ENCODE data around the gene AQP12A. TPM values are rescaled to one million over a fixed set of nuclear protein-coding genes. Genes with fewer than 3 reads are reported as not detected.

Gene AQP12A
- total and polyA plus RNA-seq, 10 of the 15 experiments (the other 5 are each of a cell fraction or from before 2014, with no cell fraction given) = not detected

DNA sequence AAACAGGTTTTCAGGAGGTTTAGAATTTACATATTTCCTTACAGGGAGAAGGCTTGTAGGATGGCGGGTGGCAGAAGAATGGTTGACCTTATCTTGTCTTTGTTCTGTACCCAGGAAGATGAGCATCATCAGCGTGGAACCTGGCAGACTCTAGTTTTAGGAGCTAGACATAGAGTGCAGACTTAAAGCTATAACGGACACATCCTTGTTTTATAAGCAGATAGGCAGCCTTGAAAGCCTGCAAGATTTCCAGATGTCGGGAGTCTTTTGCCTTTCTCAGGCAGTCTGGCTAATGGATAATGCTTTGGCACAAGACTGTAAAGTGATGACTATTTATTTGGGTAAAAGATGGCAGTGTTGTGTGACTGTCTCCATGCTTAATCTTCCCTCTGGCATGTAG, 20.7 kb upstream of the AQP12A start:
- Histone ChIP-seq H3K4me3 (no peak overlapping the region), H3K79me2 (ENCODE audit: control insufficient read depth, insufficient read depth, low read length) (no peaks in the 10 kb centered on the region), H3K27ac (ENCODE audit: control insufficient read depth, insufficient read depth) (no peak overlapping the region), H3K9me3 (replicated peaks; ENCODE audit: control insufficient read depth, insufficient read depth, low read length) (no peaks in the 10 kb centered on the region; the same call in 2 of the 3 replicates), H3K27me3 (replicated peaks in 1 of 2; ENCODE audit: control insufficient read depth in 2 of 2, insufficient read depth in 2 of 2, low read length in 1 of 2) (no peaks in the 10 kb centered on the region; a peak in 2 of 4 replicates), H3K4me2 (ENCODE audit: control insufficient read depth, insufficient read depth) (no peak overlapping the region), H3K9ac (ENCODE audit: control insufficient read depth, insufficient read depth, low read length) (no peak overlapping the region), H4K20me1 (ENCODE audit: control insufficient read depth, insufficient read depth) (no peaks in the 10 kb centered on the region), H2AFZ (ENCODE audit: control insufficient read depth, low read depth, low read length) (no peak overlapping the region), H3K4me1 (ENCODE audit: control insufficient read depth, insufficient read depth, low read length) (no peaks in the 10 kb centered on the region), H3K36me3 (ENCODE audit: control insufficient read depth in 2 of 2, insufficient read depth in 2 of 2, low read length in 1 of 2) (no peaks in the 10 kb centered on the region)
- in situ Hi-C loops (cut with MboI) (no loop called here), intact Hi-C loops (cut with micrococcal nuclease; ENCODE audit: unreplicated experiment) (no loop called here)
- RAD21 ChIA-PET (ENCODE audit: unreplicated experiment) = interaction anchor here (1.2 kb wide), 1 partner anchor 157 kb away, joined by 3 read pairs; no protein-coding TSS in a partner anchor
- no peak for FAIRE-seq
- SMC1A ChIA-PET (ENCODE audit: uncharacterized antibody, unreplicated experiment) = no interaction called here
- TF ChIP-seq, protein P1, sequence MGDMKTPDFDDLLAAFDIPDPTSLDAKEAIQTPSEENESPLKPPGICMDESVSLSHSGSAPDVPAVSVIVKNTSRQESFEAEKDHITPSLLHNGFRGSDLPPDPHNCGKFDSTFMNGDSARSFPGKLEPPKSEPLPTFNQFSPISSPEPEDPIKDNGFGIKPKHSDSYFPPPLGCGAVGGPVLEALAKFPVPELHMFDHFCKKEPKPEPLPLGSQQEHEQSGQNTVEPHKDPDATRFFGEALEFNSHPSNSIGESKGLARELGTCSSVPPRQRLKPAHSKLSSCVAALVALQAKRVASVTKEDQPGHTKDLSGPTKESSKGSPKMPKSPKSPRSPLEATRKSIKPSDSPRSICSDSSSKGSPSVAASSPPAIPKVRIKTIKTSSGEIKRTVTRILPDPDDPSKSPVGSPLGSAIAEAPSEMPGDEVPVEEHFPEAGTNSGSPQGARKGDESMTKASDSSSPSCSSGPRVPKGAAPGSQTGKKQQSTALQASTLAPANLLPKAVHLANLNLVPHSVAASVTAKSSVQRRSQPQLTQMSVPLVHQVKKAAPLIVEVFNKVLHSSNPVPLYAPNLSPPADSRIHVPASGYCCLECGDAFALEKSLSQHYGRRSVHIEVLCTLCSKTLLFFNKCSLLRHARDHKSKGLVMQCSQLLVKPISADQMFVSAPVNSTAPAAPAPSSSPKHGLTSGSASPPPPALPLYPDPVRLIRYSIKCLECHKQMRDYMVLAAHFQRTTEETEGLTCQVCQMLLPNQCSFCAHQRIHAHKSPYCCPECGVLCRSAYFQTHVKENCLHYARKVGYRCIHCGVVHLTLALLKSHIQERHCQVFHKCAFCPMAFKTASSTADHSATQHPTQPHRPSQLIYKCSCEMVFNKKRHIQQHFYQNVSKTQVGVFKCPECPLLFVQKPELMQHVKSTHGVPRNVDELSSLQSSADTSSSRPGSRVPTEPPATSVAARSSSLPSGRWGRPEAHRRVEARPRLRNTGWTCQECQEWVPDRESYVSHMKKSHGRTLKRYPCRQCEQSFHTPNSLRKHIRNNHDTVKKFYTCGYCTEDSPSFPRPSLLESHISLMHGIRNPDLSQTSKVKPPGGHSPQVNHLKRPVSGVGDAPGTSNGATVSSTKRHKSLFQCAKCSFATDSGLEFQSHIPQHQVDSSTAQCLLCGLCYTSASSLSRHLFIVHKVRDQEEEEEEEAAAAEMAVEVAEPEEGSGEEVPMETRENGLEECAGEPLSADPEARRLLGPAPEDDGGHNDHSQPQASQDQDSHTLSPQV (IDR thresholded peaks at IDR 0.05) = no peak
- TF ChIP-seq CBX3 (IDR thresholded peaks at IDR 0.05; ENCODE audit: borderline replicate concordance, low read depth) = no peak
- 17% methylated on average over 4 of the region's 4 CpGs for WGBS (ENCODE audit: insufficient coverage, insufficient replicate concordance, low lambda C conversion rate, missing lambda C conversion rate)
- CTCF ChIA-PET = interaction anchor here (0.8 kb wide), 1 partner anchor 157 kb away, joined by 4 read pairs; no protein-coding TSS in a partner anchor
- POLR2A ChIA-PET = no interaction called here
- ATAC-seq = no peak
- BruUV-seq (replicated peaks) = no TSS peak
- DNase-seq (ENCODE audit: low read depth, low spot score) = no peak
